ENCODE results near the gene RPE65.

DNA sequence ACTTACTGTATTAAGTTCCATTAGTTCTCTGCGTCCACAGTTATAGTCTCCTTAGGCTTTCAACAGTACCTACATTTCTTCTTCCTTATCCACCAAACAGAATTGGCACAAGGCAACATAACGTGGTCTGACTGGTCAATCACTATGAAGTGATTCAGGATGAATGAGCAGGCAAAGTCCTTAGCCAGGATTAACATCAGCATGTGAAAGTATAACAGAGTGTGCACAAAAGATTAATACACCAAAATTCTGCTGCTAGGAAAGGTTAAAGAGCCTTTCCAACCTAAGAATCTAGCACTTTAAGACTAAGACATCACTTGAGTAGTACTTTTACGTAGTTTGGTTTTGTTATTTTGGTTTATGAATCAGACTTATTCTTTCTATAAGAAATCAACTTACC lies 31.3 kb upstream of the RPE65 start:
- TF ChIP-seq, protein P1, sequence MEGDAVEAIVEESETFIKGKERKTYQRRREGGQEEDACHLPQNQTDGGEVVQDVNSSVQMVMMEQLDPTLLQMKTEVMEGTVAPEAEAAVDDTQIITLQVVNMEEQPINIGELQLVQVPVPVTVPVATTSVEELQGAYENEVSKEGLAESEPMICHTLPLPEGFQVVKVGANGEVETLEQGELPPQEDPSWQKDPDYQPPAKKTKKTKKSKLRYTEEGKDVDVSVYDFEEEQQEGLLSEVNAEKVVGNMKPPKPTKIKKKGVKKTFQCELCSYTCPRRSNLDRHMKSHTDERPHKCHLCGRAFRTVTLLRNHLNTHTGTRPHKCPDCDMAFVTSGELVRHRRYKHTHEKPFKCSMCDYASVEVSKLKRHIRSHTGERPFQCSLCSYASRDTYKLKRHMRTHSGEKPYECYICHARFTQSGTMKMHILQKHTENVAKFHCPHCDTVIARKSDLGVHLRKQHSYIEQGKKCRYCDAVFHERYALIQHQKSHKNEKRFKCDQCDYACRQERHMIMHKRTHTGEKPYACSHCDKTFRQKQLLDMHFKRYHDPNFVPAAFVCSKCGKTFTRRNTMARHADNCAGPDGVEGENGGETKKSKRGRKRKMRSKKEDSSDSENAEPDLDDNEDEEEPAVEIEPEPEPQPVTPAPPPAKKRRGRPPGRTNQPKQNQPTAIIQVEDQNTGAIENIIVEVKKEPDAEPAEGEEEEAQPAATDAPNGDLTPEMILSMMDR (IDR thresholded peaks at IDR 0.05), result no peak
- TF ChIP-seq EP300 (IDR thresholded peaks at IDR 0.05), result no peak
- TF ChIP-seq POLR2AphosphoS5 (IDR thresholded peaks at IDR 0.05), result no peak
- no peak for TF ChIP-seq POLR2A (IDR thresholded peaks at IDR 0.05; ENCODE audit: low read depth)

Measured in esophagus muscularis mucosa (tissue), 4 donors.